Measurements from ENCODE around the gene PCYT1B.
"Not testable (repeated sequence)": the region's sequence is repeated elsewhere in the genome, so short reads cannot be mapped to it uniquely, and the experiment has no call there.

PCYT1B gene

GRCh38 chrX:24647257-24648058 is at the start of gene PCYT1B:
Gene PCYT1B, minus strand, starts transcription at chrX:24647347. Its CDS starts 242 bp downstream, at chrX:24647105.
- FAIRE-seq, result no peak
- peak; percentile 39 for DNase-seq (ENCODE audit: low spot score)

GRCh38 chrX:24696294-24696693 is 49.1 kb upstream of the PCYT1B start:
- FAIRE-seq (no peak), DNase-seq (ENCODE audit: low spot score) (no peak)

- FAIRE-seq (no peak), DNase-seq (ENCODE audit: low spot score) (no peak)
Observed at GRCh38 chrX:24694825-24695224, 47.7 kb upstream of the PCYT1B start.

- no peak for FAIRE-seq
- DNase-seq (ENCODE audit: low spot score), result peak; percentile 79
Observed at GRCh38 chrX:24693453-24694202, 46.5 kb upstream of the PCYT1B start, which contains the start of gene POLA1. Gene POLA1, plus strand, starts transcription at chrX:24693918. Its CDS starts 44 bp downstream, at chrX:24693962.

- DNase-seq (ENCODE audit: low spot score), result no peak
- FAIRE-seq, result no peak
Observed at GRCh38 chrX:24692305-24692704, 45.2 kb upstream of the PCYT1B start.

GRCh38 chrX:24684048-24684447 is 36.9 kb upstream of the PCYT1B start:
- no peak for DNase-seq (ENCODE audit: low spot score)
- no peak for FAIRE-seq

- no peak for FAIRE-seq
- DNase-seq (ENCODE audit: low spot score), result no peak
Observed at GRCh38 chrX:24682739-24683432, 35.7 kb upstream of the PCYT1B start.

GRCh38 chrX:24676403-24677024 is 29.4 kb upstream of the PCYT1B start:
- DNase-seq (ENCODE audit: low spot score), result peak; percentile 3
- no peak for FAIRE-seq

- FAIRE-seq (no peak), DNase-seq (ENCODE audit: low spot score) (no peak)
Observed at GRCh38 chrX:24673424-24673823, 26.3 kb upstream of the PCYT1B start.

GRCh38 chrX:24672701-24673190 is 25.6 kb upstream of the PCYT1B start:
- FAIRE-seq, result no peak
- no peak for DNase-seq (ENCODE audit: low spot score)

- FAIRE-seq (no peak), DNase-seq (ENCODE audit: low spot score) (no peak)
Observed at GRCh38 chrX:24668111-24668510, 21.0 kb upstream of the PCYT1B start.

- DNase-seq (ENCODE audit: low spot score) (no peak), FAIRE-seq (no peak)
Observed at GRCh38 chrX:24662352-24662751, 15.2 kb upstream of the PCYT1B start.

GRCh38 chrX:24661292-24661691 is 14.1 kb upstream of the PCYT1B start:
- FAIRE-seq (no peak), DNase-seq (ENCODE audit: low spot score) (no peak)

- FAIRE-seq (no peak), DNase-seq (ENCODE audit: low spot score) (no peak)
Observed at GRCh38 chrX:24659646-24660045, 12.5 kb upstream of the PCYT1B start.

- DNase-seq (ENCODE audit: low spot score) (no peak), FAIRE-seq (no peak)
Observed at GRCh38 chrX:24659106-24659505, 12.0 kb upstream of the PCYT1B start.

GRCh38 chrX:24658421-24658820 is 11.3 kb upstream of the PCYT1B start:
- no peak for FAIRE-seq
- no peak for DNase-seq (ENCODE audit: low spot score)

- DNase-seq (ENCODE audit: low spot score) (no peak), FAIRE-seq (no peak)
Observed at GRCh38 chrX:24657671-24658386, 10.7 kb upstream of the PCYT1B start.

- not testable (repeated sequence) for FAIRE-seq; DNase-seq (ENCODE audit: low spot score)
Observed at GRCh38 chrX:24655679-24656078, 8.5 kb upstream of the PCYT1B start.

GRCh38 chrX:24651783-24652182 is 4.6 kb upstream of the PCYT1B start:
- FAIRE-seq (no peak), DNase-seq (ENCODE audit: low spot score) (no peak)

GRCh38 chrX:24648495-24648894 is 1.3 kb upstream of the PCYT1B start:
- no peak for FAIRE-seq

GRCh38 chrX:24646745-24647182 is 383 bp downstream of the PCYT1B start:
- peak; percentile 4 for DNase-seq (ENCODE audit: low spot score)
- no peak for FAIRE-seq

More at GRCh38 chrX:24648495-24648894, 1.3 kb upstream of the PCYT1B start:
- DNase-seq (ENCODE audit: low spot score), result no peak

Data from urothelium cell line (cell line).